A549 (cell line): ENCODE results near the gene DCPS. TPM values are rescaled to one million over a fixed set of nuclear protein-coding genes. Genes with fewer than 3 reads are reported as not detected.
"Not testable (repeated sequence)": the region's sequence is repeated elsewhere in the genome, so short reads cannot be mapped to it uniquely, and the experiment has no call there.

Experiments used
- ATAC-seq, 2 experiments: fragments of 200-7000 bp in 1 of 2; fragments of >200 bp in 1 of 2; cut with Nextera tagmentation in 1 of 2; cut with Tn5 transposase in 1 of 2; 3 replicates each; pipeline versions ENCODE4 v1.8.0 to v1.9.1; 2018 to 2020; ENCODE audit warnings: mild to moderate bottlenecking in 1 of 2, moderate library complexity in 1 of 2
- CTCF ChIA-PET: fragments of 300-600 bp; sonication (Branson Sonifier 250); formaldehyde crosslinking; extraction: SDS; loops from one replicate; lab custom pipeline; 2021; ENCODE audit warnings: antibody characterized with exemption, inconsistent platforms; lab: Yijun Ruan, JAX
- POLR2A ChIA-PET: fragments of 350-600 bp; formaldehyde crosslinking; extraction: SDS; loops from one replicate; lab custom pipeline; 2021; ENCODE audit warnings: antibody characterized with exemption, inconsistent platforms; lab: Yijun Ruan, JAX
- DNase-seq, 2 experiments: peaks; one replicate each; pipeline versions ENCODE4 v3.0.0 to v3.0.0-alpha.2; 2011 to 2016; ENCODE audit warnings: low read depth in 1 of 2, low spot score in 1 of 2
- FAIRE-seq: peaks from 2 replicates; lab custom pipeline; 2011; peaks lifted over from hg19 to GRCh38; lab: Jason Lieb, UNC
- H3K27ac ChIP-seq, 2 experiments: fragments of >200 bp; sonication (Bioruptor Twin); formaldehyde crosslinking; 3 replicates each; pipeline ENCODE4 v1.5.1; 2016 to 2017
- H3K4me1 ChIP-seq: fragments of >200 bp; sonication (Bioruptor Twin); formaldehyde crosslinking; 3 replicates; pipeline ENCODE4 v1.6.1; 2016
- H3K4me2 ChIP-seq: fragments of >200 bp; sonication (Bioruptor Twin); formaldehyde crosslinking; 3 replicates; pipeline ENCODE4 v1.6.1; 2016
- H3K4me3 ChIP-seq: fragments of >200 bp; sonication (Bioruptor Twin); formaldehyde crosslinking; 3 replicates; pipeline ENCODE4 v1.5.1; 2016
- H3K9me3 ChIP-seq: fragments of >200 bp; sonication (Bioruptor Twin); formaldehyde crosslinking; 3 replicates; pipeline ENCODE4 v1.6.1; 2016
- ATOH8 ChIP-seq: fragments of 250-450 bp; sonication (Bioruptor Pico); IDR thresholded peaks from 2 replicates; pipeline ENCODE4 v1.5.0; 2020; ENCODE audit warnings: low read depth, mild to moderate bottlenecking, moderate library complexity
- BHLHE40 ChIP-seq: IDR thresholded peaks from 2 replicates; pipeline ENCODE4 v1.6.1; 2012; ENCODE audit warnings: low read depth, low read length, inconsistent platforms
- CBX8 ChIP-seq: fragments of 200-600 bp; sonication (generic); IDR thresholded peaks from 2 replicates; pipeline ENCODE4 v1.6.1; 2016
- EHF ChIP-seq: fragments of 250-450 bp; sonication (Bioruptor Pico); IDR thresholded peaks from 2 replicates; pipeline ENCODE4 v1.5.0; 2020; ENCODE audit warnings: mild to moderate bottlenecking
- ELK1 ChIP-seq: fragments of 150-350 bp; IDR thresholded peaks from 2 replicates; pipeline ENCODE4 v1.6.1; 2014; ENCODE audit warnings: low read depth, mild to moderate bottlenecking, low read length
- EP300 ChIP-seq, 2 experiments: fragments of >200 bp; sonication (Bioruptor Twin); formaldehyde crosslinking; IDR thresholded peaks; 2 replicates in 1 of 2; 3 replicates in 1 of 2; pipeline ENCODE4 v1.6.1; 2016 to 2017
- FOXS1 ChIP-seq: fragments of 250-450 bp; sonication (Bioruptor Pico); IDR thresholded peaks from 2 replicates; pipeline ENCODE4 v1.5.0; 2020; ENCODE audit warnings: mild to moderate bottlenecking, moderate library complexity
- HDAC2 ChIP-seq: fragments of 200-600 bp; sonication (generic); IDR thresholded peaks from 2 replicates; pipeline ENCODE4 v1.6.1; 2016
- HEYL ChIP-seq: fragments of 250-450 bp; sonication (Bioruptor Pico); IDR thresholded peaks from 2 replicates; pipeline ENCODE4 v1.8.0; 2021; ENCODE audit warnings: mild to moderate bottlenecking, moderate library complexity
- HMGXB4 ChIP-seq: fragments of 250-450 bp; sonication (Bioruptor Pico); IDR thresholded peaks from 2 replicates; pipeline ENCODE4 v1.5.0; 2021; ENCODE audit warnings: mild to moderate bottlenecking, moderate library complexity, borderline replicate concordance
- JUN ChIP-seq, 2 experiments: fragments of >200 bp; sonication (Bioruptor Twin); formaldehyde crosslinking; IDR thresholded peaks; 2 replicates in 1 of 2; 3 replicates in 1 of 2; pipeline ENCODE4 v1.6.1; 2016 to 2017
- POLR2A ChIP-seq: IDR thresholded peaks from 2 replicates; pipeline ENCODE4 v1.6.1; 2012; ENCODE audit warnings: mild to moderate bottlenecking, low read length
- RAD21 ChIP-seq, 2 experiments: fragments of >200 bp in 1 of 2; sonication (Bioruptor Twin) in 1 of 2; formaldehyde crosslinking in 1 of 2; IDR thresholded peaks in 1 of 2; conservative IDR thresholded peaks in 1 of 2; 2 replicates in 1 of 2; 3 replicates in 1 of 2; pipeline ENCODE4 v1.6.1; 2012 to 2018; ENCODE audit warnings: inconsistent platforms in 1 of 2
- RARB ChIP-seq: fragments of 250-450 bp; sonication (Bioruptor Pico); IDR thresholded peaks from 2 replicates; pipeline ENCODE4 v1.8.0; 2021; ENCODE audit warnings: mild to moderate bottlenecking, moderate library complexity
- RCOR1 ChIP-seq: fragments of 150-350 bp; IDR thresholded peaks from 2 replicates; pipeline ENCODE4 v1.6.1; 2014; ENCODE audit warnings: antibody characterized with exemption, low read length, low read depth
- RNF2 ChIP-seq: fragments of 200-600 bp; sonication (generic); IDR thresholded peaks from 2 replicates; pipeline ENCODE4 v1.6.1; 2016; ENCODE audit warnings: low read depth, mild to moderate bottlenecking, antibody characterized with exemption, moderate library complexity, borderline replicate concordance
- ZFP36 ChIP-seq: fragments of 450-650 bp; IDR thresholded peaks from 2 replicates; pipeline ENCODE4 v1.6.1; 2014; ENCODE audit warnings: borderline replicate concordance; ENCODE audit not compliant: partially characterized antibody
- ZNF302 ChIP-seq: fragments of 250-450 bp; sonication (Bioruptor Pico); IDR thresholded peaks from 2 replicates; pipeline ENCODE4 v1.9.0; 2021; ENCODE audit warnings: inconsistent platforms, mild to moderate bottlenecking, moderate library complexity
- WGBS: methylation state at CpG from one replicate; pipeline ENCODE4 v1.1.6; 2017; ENCODE audit errors: missing lambda C conversion rate; 5-methylcytosine and 5-hydroxymethylcytosine counted together
- polyA plus RNA-seq, 4 experiments: library from polyadenylated mRNA; depleted of rRNA in 3 of 4; stranded (reverse); fragments of >200 nt; fragmentation: RNase III in 1 of 4; extraction: RNeasy Plus Mini Kit Qiagen cat#74134 plus additional on column Dnase treatment in 1 of 4; gene quantifications; 2 replicates in 3 of 4; 3 replicates in 1 of 4; pipeline ENCODE4 v1.2.3, GENCODE V29; 2011 to 2017
- TF ChIP-seq, protein P1 (sequence below): IDR thresholded peaks from 2 replicates; pipeline ENCODE4 v1.6.1; 2012; ENCODE audit warnings: low read depth, borderline replicate concordance
- TF ChIP-seq, protein P2 (sequence below): fragments of >200 bp; sonication (Bioruptor Twin); formaldehyde crosslinking; IDR thresholded peaks from 3 replicates; pipeline ENCODE4 v1.6.1; 2016

DCPS gene
- polyA plus RNA-seq, 2 of the 4 experiments (the other 2 are of a cell fraction), result 17.8 to 23.0 TPM

DNA sequence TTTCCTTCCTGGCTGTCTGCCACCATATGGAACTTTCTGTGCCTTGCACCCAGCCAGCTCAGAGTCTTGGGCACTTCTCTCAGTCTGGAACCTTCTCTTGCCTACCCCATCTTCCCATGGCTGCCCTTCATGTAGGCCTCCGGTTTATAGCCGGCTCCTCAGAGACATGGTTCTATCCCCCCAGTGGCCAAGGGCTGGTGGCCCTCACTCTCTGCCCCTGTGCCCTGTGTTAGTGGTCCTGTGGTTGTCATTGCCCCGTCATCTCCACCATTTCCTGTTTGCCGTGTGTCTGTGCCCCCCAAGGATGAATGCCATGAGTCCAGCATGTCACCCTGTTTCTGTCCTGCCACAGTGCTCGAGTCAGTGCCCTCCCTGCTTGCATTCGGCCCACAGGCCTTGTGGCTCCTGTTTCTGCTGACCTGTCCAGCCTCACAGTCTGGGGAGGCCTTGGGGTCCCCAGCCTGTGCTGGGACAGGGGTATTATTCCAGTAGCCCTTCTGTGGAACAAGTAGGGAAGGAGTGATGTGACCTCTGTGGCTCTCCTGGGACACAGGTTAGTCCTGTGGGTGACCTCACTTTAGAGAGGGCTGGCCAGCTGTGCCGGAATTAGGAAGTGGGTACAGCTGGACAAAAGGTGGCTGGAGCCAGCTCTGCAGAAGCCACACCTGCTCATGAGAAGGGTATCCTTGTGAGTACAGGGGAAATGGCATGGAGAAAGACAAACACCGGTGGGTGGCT is 82.3 kb downstream of the DCPS start:
- ChIA-PET CTCF (interaction anchor here (0.6 to 0.7 kb wide), 2 partner anchors 95 to 459 kb away, joined by 3 read pairs; no protein-coding TSS in a partner anchor), POLR2A (no interaction called here)
- TF ChIP-seq FOXS1 (CRISPR knock-in tag) (no peak), HDAC2 (no peak), ZFP36 (no peak), POLR2A (no peak)
- TF ChIP-seq, protein P1, sequence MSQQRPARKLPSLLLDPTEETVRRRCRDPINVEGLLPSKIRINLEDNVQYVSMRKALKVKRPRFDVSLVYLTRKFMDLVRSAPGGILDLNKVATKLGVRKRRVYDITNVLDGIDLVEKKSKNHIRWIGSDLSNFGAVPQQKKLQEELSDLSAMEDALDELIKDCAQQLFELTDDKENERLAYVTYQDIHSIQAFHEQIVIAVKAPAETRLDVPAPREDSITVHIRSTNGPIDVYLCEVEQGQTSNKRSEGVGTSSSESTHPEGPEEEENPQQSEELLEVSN, result no peak
- Histone ChIP-seq H3K9me3 (no peaks in the 10 kb centered on the region), H3K4me2 (no peak overlapping the region), H3K4me1 (0 out of 3 replicates have a peak, but pooled peaks cover 4% of the 10 kb centered on the region), H3K27ac (no peak overlapping the region), H3K4me3 (no peak overlapping the region)
- WGBS, result 80% methylated on average over 8 of the region's 8 CpGs
- DNase-seq (no peak), ATAC-seq (no peak), FAIRE-seq (no peak)

DNA sequence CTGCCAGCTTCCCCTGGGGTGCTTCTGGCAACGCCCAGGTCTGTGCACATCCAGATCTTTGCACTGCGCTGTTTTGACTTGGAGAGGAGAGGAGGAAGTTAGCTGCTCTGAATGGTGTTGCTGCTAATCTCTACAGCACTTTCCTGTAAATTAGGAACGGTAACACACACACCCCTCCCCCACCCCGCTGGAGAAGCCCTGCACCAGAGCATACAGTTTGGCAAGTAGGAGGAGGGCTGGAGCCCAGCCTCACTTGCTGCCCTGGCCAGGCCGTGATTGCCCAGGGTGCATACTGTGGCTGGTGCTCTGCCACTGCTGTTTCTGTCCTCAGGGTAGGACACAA is 82.8 kb downstream of the DCPS start:
- H3K4me3 ChIP-seq, POLR2A ChIA-PET, FAIRE-seq, H3K4me1 ChIP-seq, DNase-seq, H3K9me3 ChIP-seq, H3K4me2 ChIP-seq, ATAC-seq, H3K27ac ChIP-seq: not testable (repeated sequence)
- 63% methylated on average over 5 of the region's 5 CpGs for WGBS
- CTCF ChIA-PET, result interaction anchor here (0.6 kb wide), 1 partner anchor 891 kb away, joined by 4 read pairs; the partner anchor contains the start of gene FEZ1

DNA sequence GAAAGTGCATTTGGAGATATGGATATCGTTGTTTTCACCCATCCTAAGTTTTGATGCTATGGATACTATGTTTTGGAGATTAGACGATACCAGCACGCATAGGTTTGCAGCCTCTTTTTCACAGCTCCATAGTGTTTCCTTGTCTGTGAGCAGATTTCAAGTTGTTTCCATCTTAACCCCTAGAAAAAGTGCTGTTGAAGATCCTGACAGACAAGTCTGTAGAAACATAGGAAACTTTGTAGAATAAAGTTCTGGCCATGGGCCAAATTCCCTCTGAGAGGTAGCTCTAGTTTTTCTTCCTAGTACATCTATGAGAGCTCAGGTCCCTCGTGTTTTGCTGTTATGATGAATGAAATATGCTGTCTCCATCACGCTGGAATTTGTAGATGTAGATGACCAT is 84.0 kb downstream of the DCPS start:
- no peak for FAIRE-seq
- TF ChIP-seq RCOR1, result no peak
- TF ChIP-seq, protein P2, sequence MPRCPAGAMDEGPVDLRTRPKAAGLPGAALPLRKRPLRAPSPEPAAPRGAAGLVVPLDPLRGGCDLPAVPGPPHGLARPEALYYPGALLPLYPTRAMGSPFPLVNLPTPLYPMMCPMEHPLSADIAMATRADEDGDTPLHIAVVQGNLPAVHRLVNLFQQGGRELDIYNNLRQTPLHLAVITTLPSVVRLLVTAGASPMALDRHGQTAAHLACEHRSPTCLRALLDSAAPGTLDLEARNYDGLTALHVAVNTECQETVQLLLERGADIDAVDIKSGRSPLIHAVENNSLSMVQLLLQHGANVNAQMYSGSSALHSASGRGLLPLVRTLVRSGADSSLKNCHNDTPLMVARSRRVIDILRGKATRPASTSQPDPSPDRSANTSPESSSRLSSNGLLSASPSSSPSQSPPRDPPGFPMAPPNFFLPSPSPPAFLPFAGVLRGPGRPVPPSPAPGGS, result no peak
- TF ChIP-seq HDAC2, result no peak
- no peak for TF ChIP-seq JUN (IDR thresholded peaks at IDR 0.05)
- no peak for TF ChIP-seq EHF
- TF ChIP-seq EP300 (IDR thresholded peaks at IDR 0.05), result no peak
- no peak for TF ChIP-seq HMGXB4 (CRISPR knock-in tag)
- no peak for TF ChIP-seq RAD21 (conservative IDR thresholded peaks at IDR 0.05 in 1 of 2, IDR thresholded peaks at IDR 0.05 in 1 of 2)
- no peak for TF ChIP-seq ELK1
- no peak for TF ChIP-seq ZNF302 (CRISPR knock-in tag)
- TF ChIP-seq BHLHE40, result no peak
- TF ChIP-seq HEYL (CRISPR knock-in tag), result no peak
- no peak for TF ChIP-seq RNF2
- no peak for TF ChIP-seq ATOH8 (CRISPR knock-in tag)
- no peak for TF ChIP-seq RARB (CRISPR knock-in tag)
- no peak for TF ChIP-seq CBX8
- TF ChIP-seq, all 56 proteins: peak for 0
- no peak overlapping the region for H3K4me3 ChIP-seq
- no peak for ATAC-seq
- DNase-seq, result no peak
- 0 out of 3 replicates have a peak, but pooled peaks cover 4% of the 10 kb centered on the region for H3K4me1 ChIP-seq
- ChIA-PET POLR2A (no interaction called here), CTCF (no interaction called here)
- no peak overlapping the region for H3K27ac ChIP-seq
- no peaks in the 10 kb centered on the region for H3K9me3 ChIP-seq
- WGBS, result 90% methylated on average over 5 of the region's 5 CpGs
- no peak overlapping the region for H3K4me2 ChIP-seq
